ENCODE results near the gene ANKRD1.
"Not testable (repeated sequence)": the region's sequence is repeated elsewhere in the genome, so short reads cannot be mapped to it uniquely, and the experiment has no call there.

DNA sequence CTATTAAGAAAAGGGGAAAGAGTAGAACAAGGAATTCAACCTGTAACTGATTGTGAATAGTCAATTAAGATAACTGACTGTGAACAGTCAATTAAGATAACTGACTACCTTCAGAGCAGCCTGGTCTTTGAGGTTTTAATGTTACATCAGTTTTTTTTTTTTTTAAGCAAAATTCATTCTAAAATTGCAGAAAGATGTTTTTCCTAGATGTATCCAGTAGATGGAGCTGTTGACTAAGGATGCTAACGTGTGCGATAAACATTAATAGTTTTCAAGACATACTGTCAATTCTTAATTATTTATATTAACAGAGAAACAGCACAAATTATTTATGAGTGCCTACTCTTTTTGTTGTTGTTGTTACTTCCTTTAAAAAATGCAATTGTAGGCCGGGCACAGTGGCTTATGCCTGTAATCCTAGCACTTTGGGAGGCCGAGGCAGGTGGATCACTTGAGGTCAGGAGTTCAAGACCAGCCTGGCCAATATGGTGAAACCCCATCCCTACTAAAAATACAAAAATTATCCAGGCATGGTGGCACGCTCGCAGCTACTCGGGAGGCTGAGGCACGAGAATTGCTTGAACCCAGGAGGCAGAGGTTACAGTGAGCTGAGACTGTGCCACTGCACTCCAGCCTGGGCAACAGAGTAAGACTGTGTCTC is 40.7 kb downstream of the ANKRD1 start:
- TF ChIP-seq, protein P1, sequence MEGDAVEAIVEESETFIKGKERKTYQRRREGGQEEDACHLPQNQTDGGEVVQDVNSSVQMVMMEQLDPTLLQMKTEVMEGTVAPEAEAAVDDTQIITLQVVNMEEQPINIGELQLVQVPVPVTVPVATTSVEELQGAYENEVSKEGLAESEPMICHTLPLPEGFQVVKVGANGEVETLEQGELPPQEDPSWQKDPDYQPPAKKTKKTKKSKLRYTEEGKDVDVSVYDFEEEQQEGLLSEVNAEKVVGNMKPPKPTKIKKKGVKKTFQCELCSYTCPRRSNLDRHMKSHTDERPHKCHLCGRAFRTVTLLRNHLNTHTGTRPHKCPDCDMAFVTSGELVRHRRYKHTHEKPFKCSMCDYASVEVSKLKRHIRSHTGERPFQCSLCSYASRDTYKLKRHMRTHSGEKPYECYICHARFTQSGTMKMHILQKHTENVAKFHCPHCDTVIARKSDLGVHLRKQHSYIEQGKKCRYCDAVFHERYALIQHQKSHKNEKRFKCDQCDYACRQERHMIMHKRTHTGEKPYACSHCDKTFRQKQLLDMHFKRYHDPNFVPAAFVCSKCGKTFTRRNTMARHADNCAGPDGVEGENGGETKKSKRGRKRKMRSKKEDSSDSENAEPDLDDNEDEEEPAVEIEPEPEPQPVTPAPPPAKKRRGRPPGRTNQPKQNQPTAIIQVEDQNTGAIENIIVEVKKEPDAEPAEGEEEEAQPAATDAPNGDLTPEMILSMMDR (IDR thresholded peaks at IDR 0.05): peak; percentile 82
- TF ChIP-seq REST (IDR thresholded peaks at IDR 0.05; ENCODE audit: insufficient read depth in 1 of 2, low read depth in 2 of 2, low read length in 1 of 2); POLR2AphosphoS5 (IDR thresholded peaks at IDR 0.05; ENCODE audit: low read depth, low read length); SIN3A (IDR thresholded peaks at IDR 0.05; ENCODE audit: borderline replicate concordance, insufficient read depth, low read depth, low read length): not testable (repeated sequence)

Data from Panc1 (cell line).